ENCODE results near the gene SCAPER.

The SCAPER gene

DNA sequence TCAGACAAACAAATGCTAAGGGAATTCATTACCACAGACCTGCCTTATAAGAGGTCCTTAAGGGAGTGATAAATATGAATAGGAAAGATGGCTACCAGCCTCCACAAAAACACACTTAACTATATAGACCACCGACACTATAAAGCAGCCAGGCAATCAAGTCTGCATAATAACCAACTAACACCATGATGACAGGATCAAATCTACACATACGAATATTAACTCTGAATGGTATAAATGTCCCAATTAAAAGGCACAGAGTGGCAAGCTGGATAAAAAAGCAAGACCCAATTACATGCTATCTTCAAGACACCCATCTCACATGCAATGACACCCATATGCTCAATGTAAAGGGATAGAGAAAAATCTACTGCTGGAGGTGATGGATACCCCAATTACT, 221.1 kb downstream of the SCAPER start:
- H3K4me3 ChIP-seq (ENCODE audit: low read depth, low read length): no peak overlapping the region
- TF ChIP-seq, protein P1, sequence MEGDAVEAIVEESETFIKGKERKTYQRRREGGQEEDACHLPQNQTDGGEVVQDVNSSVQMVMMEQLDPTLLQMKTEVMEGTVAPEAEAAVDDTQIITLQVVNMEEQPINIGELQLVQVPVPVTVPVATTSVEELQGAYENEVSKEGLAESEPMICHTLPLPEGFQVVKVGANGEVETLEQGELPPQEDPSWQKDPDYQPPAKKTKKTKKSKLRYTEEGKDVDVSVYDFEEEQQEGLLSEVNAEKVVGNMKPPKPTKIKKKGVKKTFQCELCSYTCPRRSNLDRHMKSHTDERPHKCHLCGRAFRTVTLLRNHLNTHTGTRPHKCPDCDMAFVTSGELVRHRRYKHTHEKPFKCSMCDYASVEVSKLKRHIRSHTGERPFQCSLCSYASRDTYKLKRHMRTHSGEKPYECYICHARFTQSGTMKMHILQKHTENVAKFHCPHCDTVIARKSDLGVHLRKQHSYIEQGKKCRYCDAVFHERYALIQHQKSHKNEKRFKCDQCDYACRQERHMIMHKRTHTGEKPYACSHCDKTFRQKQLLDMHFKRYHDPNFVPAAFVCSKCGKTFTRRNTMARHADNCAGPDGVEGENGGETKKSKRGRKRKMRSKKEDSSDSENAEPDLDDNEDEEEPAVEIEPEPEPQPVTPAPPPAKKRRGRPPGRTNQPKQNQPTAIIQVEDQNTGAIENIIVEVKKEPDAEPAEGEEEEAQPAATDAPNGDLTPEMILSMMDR (IDR thresholded peaks at IDR 0.05; ENCODE audit: low read depth, low read length): no peak
- in situ Hi-C loops (cut with HindIII; ENCODE audit: low sequenced_read_pairs): no loop called here
- no peak for DNase-seq (ENCODE audit: low read depth, low spot score)

DNA sequence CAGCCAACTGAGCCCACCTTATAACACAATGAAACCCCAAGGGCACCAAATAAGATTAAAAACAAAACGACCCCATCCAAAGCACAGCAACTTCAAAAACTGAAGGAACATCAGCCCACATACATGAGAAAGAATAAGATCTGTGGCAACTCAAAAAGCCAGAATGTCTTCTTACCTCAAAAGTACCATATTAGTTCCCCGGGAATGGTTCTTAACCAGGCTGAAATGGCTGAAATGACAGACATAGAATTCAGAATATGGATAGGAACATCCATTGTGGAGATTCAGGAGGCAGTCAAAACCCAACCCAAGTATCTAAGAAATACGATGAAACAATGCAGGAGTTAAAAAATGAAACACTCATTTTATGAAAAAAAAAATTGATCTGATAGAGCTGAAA, 222.3 kb downstream of the SCAPER start:
- DNase-seq (ENCODE audit: low read depth, low spot score): no peak
- H3K4me3 ChIP-seq (ENCODE audit: low read depth, low read length): no peak overlapping the region
- TF ChIP-seq, protein P1 (IDR thresholded peaks at IDR 0.05; ENCODE audit: low read depth, low read length): no peak
- in situ Hi-C loops (cut with HindIII; ENCODE audit: low sequenced_read_pairs): no loop called here

DNA sequence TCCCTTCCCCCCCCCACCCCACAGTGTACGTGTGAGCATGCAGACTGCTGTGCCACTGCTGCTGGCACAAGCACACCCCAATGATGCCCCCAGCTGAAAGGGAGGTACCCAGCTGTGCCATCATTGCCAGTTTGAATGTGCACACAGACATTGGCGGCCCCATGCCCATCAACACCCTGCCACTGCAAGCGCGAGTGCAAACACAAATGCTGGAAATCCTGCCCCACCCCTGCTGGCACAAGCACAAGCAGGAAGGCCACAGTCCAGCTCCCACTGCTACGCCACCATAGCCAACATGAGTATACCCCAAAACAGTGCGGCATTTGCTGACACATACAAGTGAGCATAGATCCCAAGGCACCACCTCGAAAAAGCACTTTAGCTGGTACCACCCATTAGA, 222.9 kb downstream of the SCAPER start:
- DNase-seq (ENCODE audit: low read depth, low spot score): no peak
- in situ Hi-C loops (cut with HindIII; ENCODE audit: low sequenced_read_pairs): no loop called here
- TF ChIP-seq, protein P1 (IDR thresholded peaks at IDR 0.05; ENCODE audit: low read depth, low read length): no peak
- no peak overlapping the region for H3K4me3 ChIP-seq (ENCODE audit: low read depth, low read length)

GRCh38 chr15:76678766-76679165, 226.4 kb downstream of the SCAPER start:
- no peak overlapping the region for H3K4me3 ChIP-seq (ENCODE audit: low read depth, low read length)
- peak; percentile 18 for DNase-seq (ENCODE audit: low read depth, low spot score)
- in situ Hi-C loops (cut with HindIII; ENCODE audit: low sequenced_read_pairs): no loop called here
- TF ChIP-seq, protein P1 (IDR thresholded peaks at IDR 0.05; ENCODE audit: low read depth, low read length): no peak

- DNase-seq (ENCODE audit: low read depth, low spot score): peak; percentile 33
- in situ Hi-C loops (cut with HindIII; ENCODE audit: low sequenced_read_pairs): no loop called here
- TF ChIP-seq, protein P1 (IDR thresholded peaks at IDR 0.05; ENCODE audit: low read depth, low read length): no peak
- H3K4me3 ChIP-seq (ENCODE audit: low read depth, low read length): no peak overlapping the region
These were observed 230.3 kb downstream of the SCAPER start for GRCh38 chr15:76674883-76675282.

DNA sequence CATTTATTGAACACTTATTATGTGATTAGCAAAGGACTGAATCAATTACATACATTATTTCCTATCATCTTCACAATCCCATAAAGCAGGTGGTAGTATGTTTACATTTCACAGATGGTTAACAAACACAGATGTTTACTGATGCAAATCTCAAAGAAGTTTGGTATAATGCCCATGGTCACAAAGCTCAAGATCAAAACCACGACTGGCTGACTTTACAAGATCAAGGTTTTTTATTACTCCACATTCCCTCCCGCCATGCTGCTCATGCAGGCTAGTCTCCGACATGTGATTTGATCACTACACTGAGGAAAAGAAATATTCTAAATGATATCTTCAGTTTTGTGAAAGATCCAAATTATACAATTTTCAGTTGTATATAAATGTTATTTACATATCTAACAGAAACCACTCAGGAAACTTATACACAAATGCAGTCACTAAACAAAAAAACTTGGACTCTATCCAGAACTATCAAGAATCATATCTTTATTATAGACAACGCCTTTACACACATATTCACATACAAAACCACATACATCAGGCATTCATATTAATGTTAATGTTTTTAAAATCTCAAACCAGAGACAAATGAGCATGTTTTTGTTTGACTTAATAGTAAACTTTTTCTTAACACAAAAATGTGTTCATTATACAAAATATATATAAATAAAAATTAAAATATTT, 235.5 kb downstream of the SCAPER start:
- TF ChIP-seq, protein P1 (IDR thresholded peaks at IDR 0.05; ENCODE audit: low read depth, low read length): no peak
- H3K4me3 ChIP-seq (ENCODE audit: low read depth, low read length): no peak overlapping the region
- in situ Hi-C loops (cut with HindIII; ENCODE audit: low sequenced_read_pairs): no loop called here

More for the DNA sequence above, 235.5 kb downstream of the SCAPER start:
- DNase-seq (ENCODE audit: low read depth, low spot score): no peak

All from astrocyte of the spinal cord (primary cell).